ENCODE results near the gene ASB2. TPM values are rescaled to one million over a fixed set of nuclear protein-coding genes. Genes with fewer than 3 reads are reported as not detected.

Gene ASB2
- polyA plus RNA-seq, 1 experiment = 1.6 TPM

DNA sequence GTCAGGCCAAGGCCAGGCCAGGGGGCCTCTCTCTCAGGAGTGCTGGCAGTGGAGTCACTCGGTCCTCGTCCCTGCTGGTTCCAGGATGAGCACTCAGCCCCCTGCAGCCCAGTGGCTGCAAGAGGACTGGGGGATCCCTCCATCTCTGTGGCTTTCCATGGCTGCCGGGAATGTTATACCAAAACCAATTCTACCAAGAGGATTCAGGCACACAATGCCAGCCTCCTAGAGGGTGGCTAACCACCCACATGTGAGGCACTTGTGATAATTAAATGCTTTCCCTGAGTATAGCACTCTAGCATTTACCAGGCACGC is 21.9 kb downstream of the ASB2 start:
- no peaks in the 10 kb centered on the region; the same call in 1 of the 2 replicates for H3K9me3 ChIP-seq (ENCODE audit: control insufficient read depth, insufficient read depth, low read length)
- ChIA-PET POLR2A (no interaction called here), CTCF (no interaction called here)
- no peaks in the 10 kb centered on the region for H3K27me3 ChIP-seq (ENCODE audit: control insufficient read depth, insufficient read depth, low read length)
- H3K4me3 ChIP-seq (ENCODE audit: low read depth, low read length) = no peak overlapping the region
- DNase-seq (ENCODE audit: low read depth, low spot score) = no peak
- TF ChIP-seq, protein P1, sequence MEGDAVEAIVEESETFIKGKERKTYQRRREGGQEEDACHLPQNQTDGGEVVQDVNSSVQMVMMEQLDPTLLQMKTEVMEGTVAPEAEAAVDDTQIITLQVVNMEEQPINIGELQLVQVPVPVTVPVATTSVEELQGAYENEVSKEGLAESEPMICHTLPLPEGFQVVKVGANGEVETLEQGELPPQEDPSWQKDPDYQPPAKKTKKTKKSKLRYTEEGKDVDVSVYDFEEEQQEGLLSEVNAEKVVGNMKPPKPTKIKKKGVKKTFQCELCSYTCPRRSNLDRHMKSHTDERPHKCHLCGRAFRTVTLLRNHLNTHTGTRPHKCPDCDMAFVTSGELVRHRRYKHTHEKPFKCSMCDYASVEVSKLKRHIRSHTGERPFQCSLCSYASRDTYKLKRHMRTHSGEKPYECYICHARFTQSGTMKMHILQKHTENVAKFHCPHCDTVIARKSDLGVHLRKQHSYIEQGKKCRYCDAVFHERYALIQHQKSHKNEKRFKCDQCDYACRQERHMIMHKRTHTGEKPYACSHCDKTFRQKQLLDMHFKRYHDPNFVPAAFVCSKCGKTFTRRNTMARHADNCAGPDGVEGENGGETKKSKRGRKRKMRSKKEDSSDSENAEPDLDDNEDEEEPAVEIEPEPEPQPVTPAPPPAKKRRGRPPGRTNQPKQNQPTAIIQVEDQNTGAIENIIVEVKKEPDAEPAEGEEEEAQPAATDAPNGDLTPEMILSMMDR (IDR thresholded peaks at IDR 0.05; ENCODE audit: low read depth, low read length) = no peak
- no peak overlapping the region for H3K27ac ChIP-seq (ENCODE audit: low read depth, low read length)

DNA sequence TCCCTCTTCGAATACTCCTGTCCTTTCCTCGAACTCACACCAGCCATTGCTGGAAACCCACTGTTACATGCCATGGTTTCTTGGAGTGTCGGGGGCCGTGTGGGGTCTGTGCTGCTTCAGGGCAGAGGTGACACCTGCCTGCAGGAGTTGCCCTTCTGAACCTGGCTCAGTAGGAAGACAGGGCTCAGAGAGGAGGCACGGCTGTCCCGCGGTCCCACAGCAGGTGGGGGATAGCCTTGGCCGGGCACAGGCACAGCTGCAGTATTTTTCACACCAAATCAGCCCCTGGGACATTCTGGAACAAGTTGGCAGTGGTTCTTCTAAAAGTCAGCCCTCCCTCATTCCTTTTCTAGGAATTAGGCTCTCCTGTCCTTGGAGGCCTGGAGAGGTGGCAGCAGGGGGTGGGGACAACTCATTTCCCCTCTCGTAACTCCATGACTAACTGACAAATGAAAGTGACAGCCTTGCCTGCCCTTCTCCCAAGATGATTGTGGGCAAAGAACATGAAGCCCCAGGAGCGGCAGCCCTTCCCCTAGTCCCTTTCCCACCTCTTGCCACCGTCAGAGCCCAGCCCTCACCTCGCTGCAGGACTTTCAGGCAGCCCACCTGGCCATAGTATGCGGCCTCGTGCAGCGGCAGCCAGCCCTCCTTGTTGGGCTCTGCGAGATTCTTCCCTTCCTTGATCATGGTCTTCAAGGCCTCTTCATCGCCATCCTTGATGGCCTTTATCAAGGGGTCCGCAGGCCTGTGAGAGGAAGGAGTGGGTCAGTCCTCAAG is 22.4 kb downstream of the ASB2 start:
- POLR2A ChIA-PET = no interaction called here
- Histone ChIP-seq H3K4me3 (ENCODE audit: low read depth, low read length) (no peak overlapping the region), H3K27me3 (ENCODE audit: control insufficient read depth, insufficient read depth, low read length) (no peaks in the 10 kb centered on the region), H3K9me3 (ENCODE audit: control insufficient read depth, insufficient read depth, low read length) (no peaks in the 10 kb centered on the region; the same call in 1 of the 2 replicates), H3K27ac (ENCODE audit: low read depth, low read length) (no peak overlapping the region)
- no peak for DNase-seq (ENCODE audit: low read depth, low spot score)
- CTCF ChIA-PET = interaction anchor here (2.7 kb wide), 1 partner anchor 14 kb away, joined by 13 read pairs; no protein-coding TSS in a partner anchor
- TF ChIP-seq, protein P1 (IDR thresholded peaks at IDR 0.05; ENCODE audit: low read depth, low read length) = no peak

DNA sequence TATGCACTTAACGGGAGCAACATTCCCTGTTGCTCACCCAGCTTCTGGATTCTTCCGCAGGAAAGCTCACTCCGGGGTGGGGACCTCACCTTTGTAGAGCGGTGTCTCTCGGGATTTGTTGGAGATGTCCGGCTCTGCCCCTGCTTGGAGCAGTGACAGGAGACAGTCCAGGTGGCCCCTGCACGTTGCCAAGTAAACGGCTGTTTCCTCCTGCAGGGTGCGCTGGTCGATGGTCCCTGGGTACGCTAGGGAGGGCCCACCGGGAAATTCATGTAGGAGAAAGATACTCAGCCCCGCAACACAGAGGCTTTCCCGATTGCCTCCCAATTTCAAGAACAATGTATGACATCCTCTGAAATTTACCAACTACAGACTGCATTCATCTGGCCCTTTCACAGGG is 23.1 kb downstream of the ASB2 start:
- ChIA-PET POLR2A (no interaction called here), CTCF (interaction anchor here (2.7 kb wide), 1 partner anchor 13 kb away, joined by 13 read pairs; no protein-coding TSS in a partner anchor)
- TF ChIP-seq, protein P1 (IDR thresholded peaks at IDR 0.05; ENCODE audit: low read depth, low read length) = no peak
- DNase-seq (ENCODE audit: low read depth, low spot score) = no peak
- no peaks in the 10 kb centered on the region for H3K27me3 ChIP-seq (ENCODE audit: control insufficient read depth, insufficient read depth, low read length)
- H3K27ac ChIP-seq (ENCODE audit: low read depth, low read length) = no peak overlapping the region
- H3K9me3 ChIP-seq (ENCODE audit: control insufficient read depth, insufficient read depth, low read length) = no peaks in the 10 kb centered on the region; the same call in 1 of the 2 replicates
- H3K4me3 ChIP-seq (ENCODE audit: low read depth, low read length) = no peak overlapping the region

DNA sequence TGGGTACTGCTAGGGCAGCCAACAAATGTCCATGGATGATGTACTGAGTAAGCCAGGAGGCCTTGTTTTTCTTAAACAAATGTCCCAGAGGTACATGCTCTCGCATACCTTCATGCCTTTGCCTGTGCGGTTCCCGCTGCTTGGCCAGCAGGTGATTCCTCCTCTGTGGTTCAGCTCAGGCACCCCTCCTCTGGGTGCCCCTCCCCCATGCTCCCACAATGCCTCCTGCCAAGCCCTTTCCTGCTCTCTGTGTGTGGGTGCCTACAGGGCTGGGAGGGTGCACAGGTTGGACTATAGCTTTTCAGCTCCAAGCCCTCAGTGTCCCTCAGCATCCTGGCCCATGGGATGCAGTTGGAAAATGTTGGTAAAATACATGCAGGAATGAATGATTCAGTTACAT is 23.5 kb downstream of the ASB2 start:
- Histone ChIP-seq H3K27me3 (ENCODE audit: control insufficient read depth, insufficient read depth, low read length) (no peaks in the 10 kb centered on the region), H3K9me3 (ENCODE audit: control insufficient read depth, insufficient read depth, low read length) (no peaks in the 10 kb centered on the region; the same call in 1 of the 2 replicates), H3K27ac (ENCODE audit: low read depth, low read length) (no peak overlapping the region), H3K4me3 (ENCODE audit: low read depth, low read length) (no peak overlapping the region)
- CTCF ChIA-PET = interaction anchor here (1.2 to 2.7 kb wide), 2 partner anchors 13 to 48 kb away, joined by 4 to 13 read pairs; no protein-coding TSS in a partner anchor
- TF ChIP-seq, protein P1 (IDR thresholded peaks at IDR 0.05; ENCODE audit: low read depth, low read length) = no peak
- POLR2A ChIA-PET = no interaction called here
- DNase-seq (ENCODE audit: low read depth, low spot score) = no peak

All from AG04450 (cell line).